GM19043 (cell line): ENCODE results near the gene NCOA1.
"Not testable (repeated sequence)": the region's sequence is repeated elsewhere in the genome, so short reads cannot be mapped to it uniquely, and the experiment has no call there.

ENCODE experiments used
- ATAC-seq: cut with Tn5 transposase; IDR thresholded peaks from one replicate; pipeline ENCODE4 v1.9.1; 2021; ENCODE audit warnings: low read depth; ENCODE audit not compliant: unreplicated experiment

NCOA1 gene

DNA sequence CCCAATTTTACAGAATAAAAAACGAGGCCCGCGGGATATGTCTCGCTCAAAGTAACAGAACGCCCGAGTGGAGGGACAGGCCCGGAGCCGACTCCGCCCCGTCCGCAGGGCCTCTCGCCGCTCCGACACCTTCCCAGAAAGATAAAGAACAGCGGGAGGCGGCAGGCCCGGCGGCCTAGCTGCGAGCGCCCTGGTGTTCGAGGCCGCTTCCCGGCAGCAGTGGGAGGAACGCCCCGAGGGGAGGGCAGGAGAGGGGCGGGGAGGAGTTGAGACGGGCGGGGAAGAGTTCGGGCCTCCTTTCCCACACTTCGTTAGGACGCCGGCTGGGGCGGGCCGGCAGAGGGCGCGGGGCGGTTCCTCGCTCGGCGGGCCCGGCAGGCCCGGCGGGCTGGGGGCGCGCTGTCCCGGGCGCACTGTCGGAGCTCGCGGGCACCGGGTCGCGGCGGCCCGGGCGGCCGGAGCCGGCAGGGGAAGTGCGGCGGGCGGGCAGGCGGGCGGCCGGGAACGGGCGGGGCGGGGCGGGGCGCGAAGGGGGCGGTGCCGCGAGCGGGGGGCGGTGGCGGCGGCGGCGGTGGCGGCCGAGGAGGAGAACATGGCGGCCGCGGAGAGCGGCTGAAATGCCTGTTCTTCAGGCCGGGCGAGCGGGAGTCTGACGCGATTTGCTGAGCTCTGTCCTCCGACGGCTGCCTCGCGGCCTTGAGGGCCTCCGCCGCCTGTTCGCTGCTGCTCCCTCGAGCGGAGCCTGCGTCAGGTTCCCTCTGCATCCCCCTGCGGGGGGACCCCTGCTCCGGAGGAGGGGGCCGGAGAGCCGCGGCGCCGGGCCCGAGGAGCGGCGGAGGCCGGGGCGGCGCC lies at the start of gene NCOA1:
Gene NCOA1 (plus strand): TSS at position 565 of the 852 bp plus-strand sequence. CDS start 167,424 bp downstream, outside the sequence.
- ATAC-seq: peak; percentile 62

DNA sequence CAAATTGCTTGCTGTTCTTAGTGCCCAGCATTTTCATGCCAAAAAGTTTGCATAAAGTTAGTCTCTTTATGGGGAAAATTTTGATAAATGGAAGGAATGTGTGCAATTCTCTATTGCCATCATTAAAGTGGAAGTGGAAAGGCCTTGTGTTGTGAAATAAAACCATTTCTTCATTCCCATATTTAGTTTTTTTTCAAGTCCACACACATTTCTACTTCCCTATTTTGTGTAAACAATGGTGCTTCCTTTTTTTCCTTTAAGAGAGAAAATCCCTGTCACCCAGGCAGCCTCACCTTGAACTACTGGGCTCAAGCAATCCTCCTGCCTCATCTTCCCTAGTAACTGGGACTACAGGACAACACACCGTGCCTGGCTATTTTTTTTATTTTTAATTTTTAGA lies 42.3 kb upstream of the NCOA1 start:
- no peak for ATAC-seq

DNA sequence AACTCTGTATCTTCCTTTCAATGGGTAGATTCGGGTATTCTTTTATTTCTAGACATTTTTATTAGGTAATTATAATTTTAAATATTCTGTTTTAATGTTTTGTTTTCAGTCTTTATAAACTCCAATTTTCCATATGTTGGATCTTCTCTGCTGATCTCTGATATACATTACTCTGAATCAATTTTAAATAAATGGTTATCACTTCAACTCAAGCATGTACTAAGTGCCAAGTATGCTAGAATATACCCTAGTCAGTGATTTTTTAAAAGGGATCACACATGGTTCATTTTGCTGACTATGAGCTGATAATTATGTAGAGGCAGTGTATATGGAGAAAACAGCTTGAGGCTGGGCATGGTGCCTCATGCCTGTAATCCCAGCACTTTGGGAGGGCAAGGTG lies 41.7 kb upstream of the NCOA1 start:
- no peak for ATAC-seq

DNA sequence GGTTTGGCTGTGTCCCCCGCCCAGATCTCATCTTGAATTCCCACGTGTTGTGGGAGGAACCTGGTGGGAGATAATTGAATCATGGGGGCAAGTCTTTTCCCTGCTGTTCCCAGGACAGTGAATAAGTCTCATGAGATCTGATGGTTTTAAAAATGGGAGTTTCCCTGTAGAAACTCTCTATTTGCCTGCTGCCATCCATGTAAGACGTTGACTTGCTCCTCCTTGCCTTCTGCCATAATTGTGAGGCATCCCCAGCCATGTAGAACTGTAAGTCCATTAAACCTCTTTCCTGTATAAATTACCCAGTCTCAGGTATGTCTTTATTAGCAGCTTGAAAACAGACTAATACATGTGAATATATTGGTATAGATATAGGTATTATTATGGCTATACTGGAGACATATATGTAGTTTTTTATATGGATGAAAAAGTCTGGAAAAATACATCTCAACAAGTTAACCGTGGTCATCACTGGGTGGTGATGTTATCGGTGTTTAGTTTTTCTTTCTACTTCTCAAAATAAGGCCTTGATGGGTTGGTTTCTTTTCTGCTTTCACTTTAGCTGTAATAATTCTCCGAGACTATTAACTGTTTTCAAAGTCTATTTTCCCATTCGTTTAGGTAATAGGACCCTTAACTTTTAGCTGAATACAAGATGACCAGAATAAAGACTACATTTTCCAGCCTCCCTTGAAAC lies 39.1 kb upstream of the NCOA1 start:
- no peak for ATAC-seq

DNA sequence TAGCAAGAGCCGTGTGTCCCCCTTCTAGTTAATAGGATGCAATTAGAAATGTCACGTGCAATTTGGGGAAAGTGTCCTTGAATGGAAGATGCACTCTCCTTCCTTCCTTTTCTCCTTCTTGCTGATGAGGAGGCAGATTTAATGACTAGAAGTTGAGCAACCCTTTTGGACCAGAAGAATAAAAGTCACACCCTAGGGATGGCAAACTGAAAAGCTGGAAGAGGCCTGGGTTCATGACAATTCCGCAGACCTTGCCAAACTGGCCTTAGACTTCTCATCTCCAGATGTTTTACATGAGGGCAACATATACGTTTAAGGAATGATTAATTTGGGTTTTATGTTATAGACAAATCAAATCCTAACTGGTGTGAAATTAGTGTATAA lies 38.6 kb upstream of the NCOA1 start:
- no peak for ATAC-seq

DNA sequence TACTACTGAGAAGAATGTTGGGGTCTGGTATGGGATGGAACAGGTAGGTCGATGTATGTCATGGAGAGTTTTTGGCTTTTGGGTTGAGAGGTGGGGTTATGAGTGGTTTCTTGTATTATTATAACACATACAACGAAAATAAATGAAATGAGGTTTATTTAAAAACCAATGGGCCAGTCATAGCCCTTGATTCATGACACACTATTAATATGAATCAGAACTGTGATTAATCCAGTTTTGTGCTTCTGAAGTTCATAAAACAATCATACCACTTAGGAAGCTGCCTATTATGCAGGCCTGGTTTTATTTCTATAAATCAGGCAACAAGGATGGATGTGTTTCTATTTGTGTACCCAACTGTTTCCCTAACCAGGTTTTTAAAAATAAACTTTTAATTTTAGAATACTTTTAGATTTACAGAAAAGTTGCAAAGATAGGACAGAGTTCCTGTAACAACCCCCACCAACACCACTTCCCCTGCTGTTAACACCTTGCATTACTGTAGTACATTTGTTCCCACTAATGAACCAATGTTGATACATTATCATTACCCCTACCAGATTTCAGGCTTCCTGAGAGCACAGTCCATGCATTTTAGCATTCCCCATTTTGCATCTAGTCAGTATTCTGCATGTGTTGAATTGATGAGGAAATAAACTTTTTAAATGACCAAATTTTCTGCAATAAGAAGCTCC lies 37.5 kb upstream of the NCOA1 start:
- no peak for ATAC-seq

DNA sequence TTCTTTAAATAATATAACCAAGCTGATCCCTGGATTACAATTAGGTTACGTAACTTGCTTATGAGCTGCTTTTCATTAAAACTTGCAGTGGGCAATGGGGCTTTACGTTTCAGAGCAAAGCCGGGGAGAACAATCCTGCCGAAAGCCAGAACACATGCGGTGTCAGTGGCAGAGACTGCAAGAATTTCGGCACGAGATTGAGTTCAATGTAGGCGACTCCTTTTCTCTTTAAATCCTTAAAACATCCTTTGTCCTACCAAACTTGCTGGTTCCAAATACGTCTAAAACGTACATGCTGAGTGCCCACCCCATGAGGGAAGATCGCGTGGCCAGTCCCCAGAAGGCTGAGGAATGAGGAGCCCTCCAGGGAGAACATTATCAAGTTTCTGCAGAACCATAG lies 36.8 kb upstream of the NCOA1 start:
- ATAC-seq: no peak

DNA sequence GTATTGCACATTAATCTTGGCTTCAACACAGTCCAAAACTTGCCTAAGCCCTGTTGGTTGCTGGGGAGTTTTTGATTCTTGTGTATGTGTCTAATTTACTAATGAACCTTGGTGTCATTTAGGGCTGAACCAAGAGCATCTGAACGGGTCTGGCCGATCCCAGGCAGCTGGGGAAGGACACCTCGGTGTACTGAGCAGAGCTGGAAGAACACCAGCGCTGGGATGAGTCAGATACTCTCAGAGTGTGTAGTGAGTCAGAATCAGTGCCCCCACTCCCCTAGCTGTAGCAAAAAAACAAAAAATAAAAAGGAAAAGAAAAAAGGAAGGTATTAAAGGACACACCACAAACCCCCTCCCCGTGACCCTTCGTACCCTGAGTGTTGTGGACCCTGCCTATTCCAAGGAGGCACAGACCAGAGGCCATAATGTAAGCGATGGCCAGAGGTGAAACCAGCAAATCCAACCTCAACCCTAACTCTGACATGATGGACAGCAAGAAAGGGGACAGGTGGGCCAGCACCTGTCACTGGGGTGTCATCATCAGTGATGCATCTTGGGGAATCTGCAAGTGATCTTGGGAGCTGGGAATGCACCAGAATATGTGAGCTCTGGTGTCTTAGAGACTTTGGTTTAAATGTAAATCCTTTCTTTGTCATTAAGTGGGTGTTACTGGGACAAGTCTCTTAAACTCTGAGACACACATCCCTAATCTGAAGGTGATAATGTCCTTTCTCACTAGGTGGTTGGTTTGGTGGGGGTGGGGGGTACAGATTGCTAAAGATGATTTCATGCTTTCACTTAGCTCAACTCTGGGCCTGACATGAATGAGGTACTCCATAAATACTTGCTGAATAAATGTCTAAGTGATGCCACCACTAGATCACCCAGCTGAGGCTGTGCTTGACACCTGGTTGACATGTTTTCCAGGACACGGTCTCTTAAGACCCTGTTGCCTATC lies 34.2 kb upstream of the NCOA1 start:
- no peak for ATAC-seq

DNA sequence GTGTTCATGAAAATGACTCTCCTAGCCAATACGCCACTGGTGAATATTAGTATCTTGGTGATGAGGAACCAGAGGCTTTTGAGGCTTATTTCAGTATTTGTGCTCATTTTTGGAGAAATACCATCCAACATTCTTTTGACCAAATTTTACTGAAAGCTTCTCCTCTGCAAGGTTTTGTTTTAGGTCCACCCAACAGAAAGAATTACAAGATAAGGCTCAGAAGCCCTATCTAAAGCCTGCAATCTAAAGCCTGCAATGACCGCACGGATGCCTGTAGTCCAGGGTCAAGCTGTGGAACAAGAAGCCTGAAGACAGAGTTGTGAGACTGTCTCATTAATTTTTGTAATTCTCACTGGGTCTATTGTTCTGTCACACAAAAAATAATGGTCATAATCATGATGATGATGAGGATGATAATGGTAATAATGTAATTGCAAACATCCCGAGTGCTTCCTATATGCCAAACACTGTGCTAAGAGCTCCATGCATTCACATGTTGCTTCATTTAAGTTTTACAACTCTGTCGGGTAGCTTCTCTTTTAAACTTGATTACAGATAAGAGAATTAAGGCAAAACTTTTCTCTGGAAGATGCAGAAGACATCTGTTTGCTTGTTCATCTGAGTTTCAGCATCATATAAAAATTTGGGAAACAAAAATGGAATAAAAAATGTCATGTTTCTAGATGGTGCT lies 33.2 kb upstream of the NCOA1 start:
- ATAC-seq: no peak

DNA sequence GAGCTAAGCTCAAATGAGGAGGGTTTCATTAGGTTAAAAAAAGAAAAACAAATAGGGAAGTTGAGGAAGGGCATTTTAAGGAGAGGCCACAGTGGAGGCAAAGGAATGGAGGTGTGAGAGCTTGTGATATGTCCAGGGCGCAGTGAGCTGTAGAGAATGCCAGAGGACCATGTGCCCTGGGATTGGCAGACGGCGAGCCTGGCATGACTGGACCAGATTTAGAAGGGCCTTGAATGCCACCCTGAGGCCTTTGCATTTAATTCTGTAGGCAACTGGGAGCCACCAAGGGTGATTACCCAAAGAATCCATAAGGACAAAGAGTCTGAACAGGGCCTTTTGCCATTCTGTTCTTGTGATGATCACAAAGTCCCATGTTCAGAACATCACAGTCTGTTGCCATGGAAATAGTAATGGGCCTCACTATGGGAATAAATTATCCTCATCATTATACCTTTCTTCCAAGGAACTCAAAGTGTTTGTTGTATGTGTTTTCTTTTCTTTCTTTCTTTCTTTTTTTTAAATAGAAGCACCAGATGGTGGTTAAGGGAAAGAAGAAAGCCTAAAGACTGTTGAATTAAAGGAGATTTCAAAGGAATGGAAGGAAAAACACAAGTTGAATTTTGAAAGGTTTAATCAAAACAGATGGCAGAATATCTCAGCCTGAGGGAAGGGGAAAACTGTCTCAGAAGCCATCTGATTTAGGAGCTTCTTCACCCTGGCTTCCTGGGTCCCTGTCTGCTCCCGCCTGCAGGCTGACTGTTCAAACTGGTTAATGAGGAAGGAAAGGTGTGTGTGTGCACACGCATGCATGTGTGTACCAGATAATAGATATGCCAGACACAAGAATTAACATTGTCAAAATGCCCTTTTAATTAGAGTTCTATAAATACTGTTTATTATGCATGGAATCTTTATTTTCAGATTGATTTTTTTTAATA lies 31.6 kb upstream of the NCOA1 start:
- no peak for ATAC-seq

DNA sequence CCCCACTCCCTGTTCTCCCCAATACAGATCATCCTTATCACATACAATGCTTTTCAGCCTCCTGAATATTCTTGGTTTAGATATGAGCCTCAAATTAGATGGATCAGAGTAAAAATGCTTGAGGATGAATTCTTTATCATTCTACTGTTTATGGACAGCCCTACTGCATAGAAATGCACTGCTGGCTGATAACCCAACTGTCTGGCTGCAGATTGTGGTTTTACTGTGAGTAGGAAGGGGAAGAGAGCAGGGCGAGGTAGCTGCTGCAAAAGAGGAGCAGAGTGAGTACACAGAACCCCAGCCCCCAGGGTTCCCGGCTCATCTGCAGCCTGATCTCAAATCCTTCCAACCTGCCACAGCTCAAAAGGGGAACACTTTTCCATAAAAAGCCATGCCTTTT lies 29.4 kb upstream of the NCOA1 start:
- ATAC-seq: no peak

DNA sequence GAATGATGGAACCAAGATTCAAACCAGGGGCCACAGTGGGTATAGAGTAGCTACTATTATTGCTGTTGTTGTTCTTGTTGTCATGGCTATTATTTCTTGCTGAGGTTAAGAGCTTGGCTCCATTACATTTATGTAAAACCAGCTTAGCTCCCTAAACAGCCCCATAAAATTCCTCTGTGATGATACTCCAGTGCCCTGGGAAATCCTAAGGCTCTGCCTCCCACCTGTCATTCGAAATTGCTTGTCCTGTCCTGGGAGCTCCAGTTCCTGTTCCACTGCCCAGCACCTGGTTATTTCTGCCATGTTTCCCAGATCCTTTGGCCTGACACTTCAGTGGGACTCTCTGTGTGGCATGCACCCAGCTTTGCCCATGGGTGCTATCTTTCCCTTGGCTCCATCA lies 27.8 kb upstream of the NCOA1 start:
- ATAC-seq: no peak

DNA sequence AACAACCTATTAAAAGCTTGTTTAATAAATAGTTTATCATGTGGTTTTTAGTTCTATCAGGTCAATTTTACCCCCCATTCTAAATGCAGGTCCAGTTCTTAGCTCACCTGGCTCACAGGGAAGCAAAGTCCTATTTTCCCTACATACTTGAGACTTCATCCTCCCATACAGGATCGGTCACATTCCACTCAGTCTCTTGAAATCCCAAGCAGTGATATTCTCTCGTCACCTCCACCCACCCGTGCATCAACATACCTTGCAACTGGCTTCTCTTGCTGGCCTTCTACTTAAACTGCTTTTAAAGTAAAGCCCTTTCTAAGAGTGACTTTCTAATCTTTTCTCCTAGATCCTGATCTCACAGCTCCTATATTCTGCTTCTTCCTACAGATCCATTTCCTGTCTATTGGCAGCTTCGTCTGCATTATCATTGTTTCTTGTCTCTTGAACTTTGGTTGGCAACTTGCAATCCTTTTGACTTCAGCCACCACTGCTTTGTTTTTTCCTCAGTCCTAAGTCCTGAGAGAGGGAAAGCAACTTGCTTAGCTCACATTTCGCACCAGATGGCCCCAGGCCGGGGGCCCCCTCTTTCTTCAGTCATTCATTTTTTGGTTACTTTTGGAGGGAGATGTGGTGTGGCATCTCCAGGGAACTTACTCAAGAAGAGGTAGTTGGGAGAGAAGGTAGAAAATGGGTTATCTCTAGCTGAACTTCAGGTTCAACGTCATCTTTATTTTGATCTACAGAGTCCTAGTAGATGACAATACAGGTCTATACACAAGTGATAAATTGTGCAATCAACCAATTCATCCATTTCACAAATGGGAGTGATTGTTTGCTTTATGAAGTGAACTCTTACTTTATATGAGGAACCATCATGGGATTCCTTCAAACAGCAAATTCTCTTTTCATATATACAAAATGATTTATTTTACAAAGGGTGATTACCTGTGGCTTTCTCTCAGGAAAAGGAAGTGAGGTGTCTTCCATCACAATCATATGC lies 23.9 kb upstream of the NCOA1 start:
- no peak for ATAC-seq

DNA sequence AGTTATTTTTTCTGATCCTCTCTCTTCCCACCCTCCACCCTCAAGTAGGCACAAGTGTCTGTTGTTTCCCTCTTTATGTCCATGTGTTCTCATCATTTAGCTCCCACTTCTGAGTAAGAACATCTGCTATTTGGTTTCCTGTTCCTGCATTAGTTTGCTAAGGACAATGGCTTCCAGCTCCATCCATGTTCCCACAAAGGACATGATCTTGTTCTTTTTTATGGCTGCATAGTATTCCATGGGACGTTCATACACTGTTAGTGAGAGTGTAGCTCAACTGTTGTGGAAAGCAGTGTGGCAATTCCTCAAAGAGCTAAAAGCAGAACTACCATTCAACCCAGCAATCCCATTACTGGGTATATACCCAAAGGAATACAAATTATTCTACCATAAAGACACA lies 22.6 kb upstream of the NCOA1 start:
- not testable (repeated sequence) for ATAC-seq

DNA sequence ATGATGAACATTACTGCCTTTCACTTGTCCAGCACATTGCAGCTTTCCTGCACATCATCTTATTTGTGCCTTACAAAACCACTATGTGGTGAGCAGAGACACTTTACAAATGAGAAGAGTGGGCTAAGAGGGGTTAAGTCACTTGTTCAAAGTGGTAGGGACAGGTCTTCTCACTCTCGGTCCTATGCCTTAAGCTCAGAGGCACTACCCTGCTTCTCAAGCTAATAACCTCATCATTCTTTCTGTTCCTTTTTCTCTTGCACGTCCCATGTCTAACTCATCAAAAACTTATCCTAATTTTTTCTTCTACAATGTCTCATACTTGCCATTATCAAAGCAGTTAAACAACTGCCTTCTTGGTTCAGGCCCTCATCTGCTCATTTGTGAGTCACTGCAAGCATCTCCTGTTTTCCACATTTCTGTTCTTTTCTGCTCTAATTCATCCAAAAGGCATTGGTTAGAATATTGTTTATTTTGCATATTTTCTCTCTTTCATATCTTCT lies 21.9 kb upstream of the NCOA1 start:
- ATAC-seq: no peak

DNA sequence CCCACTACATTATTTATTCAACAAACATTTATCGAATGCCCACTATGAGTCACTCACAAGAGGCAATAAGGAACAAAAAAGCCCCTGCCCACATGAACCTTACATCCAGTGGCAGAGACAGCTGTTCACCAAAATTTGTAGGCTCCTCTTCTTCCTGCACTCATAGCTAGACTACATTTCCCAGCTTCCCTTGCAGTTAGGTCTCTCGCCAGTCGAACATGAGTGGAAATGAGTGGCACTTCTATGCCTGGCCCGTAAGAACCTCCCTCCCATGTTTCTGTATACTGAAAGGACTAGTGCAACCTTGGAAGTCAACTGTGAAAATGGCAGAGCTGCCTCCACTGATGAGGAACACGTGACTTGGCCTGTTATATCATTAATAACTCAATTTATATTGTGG lies 19.4 kb upstream of the NCOA1 start:
- ATAC-seq: no peak

DNA sequence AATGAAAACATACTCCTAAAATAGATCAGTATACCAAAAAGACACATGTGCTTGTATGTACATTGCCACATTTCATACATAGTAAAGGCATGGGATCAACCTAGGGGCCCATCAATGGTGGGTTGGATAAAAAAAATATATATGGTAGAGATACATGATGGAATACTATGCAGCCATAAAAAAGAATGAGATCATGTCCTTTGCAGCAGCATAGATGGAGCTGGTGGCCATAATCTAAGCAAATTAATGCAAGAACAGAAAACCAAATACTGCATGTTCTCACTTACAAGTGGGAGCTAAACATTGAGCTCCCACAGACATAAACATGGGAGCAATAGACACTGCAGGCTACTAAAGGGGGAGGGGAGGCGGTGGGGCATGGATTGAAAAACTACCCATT lies 18.6 kb upstream of the NCOA1 start:
- ATAC-seq: no peak
